ENCODE results near the gene OR2G3.

DNA sequence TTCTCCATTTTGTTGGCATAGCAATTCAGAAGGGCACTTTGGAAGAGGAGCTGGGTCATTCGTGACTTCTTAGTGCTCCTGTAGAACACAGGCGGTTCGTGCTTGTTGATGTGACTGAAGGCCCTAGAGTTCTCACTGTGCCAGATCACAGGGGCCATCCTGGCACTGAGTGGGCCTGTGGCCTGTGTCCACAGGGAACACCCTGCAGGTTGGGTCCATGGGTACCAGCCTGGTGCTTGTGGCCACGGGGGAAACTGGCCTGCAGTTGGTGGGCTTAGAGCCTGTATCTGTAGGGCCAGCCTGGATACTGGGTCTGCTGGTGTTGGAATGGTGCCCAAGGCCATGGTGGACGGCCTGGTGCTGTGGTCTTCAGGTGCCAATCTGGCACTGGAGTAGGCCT lies 9.2 kb downstream of the OR2G3 start:
- TF ChIP-seq EP300 (IDR thresholded peaks at IDR 0.05; ENCODE audit: borderline replicate concordance) (no peak), RAD21 (IDR thresholded peaks at IDR 0.05; ENCODE audit: low read depth) (no peak), ZBTB7A (IDR thresholded peaks at IDR 0.05; ENCODE audit: low read depth) (no peak), MAX (IDR thresholded peaks at IDR 0.05) (no peak), CEBPB (IDR thresholded peaks at IDR 0.05) (no peak), TAF1 (IDR thresholded peaks at IDR 0.05; ENCODE audit: low read depth) (no peak), CREB1 (IDR thresholded peaks at IDR 0.05; ENCODE audit: low read depth) (no peak)
- TF ChIP-seq, protein P1, sequence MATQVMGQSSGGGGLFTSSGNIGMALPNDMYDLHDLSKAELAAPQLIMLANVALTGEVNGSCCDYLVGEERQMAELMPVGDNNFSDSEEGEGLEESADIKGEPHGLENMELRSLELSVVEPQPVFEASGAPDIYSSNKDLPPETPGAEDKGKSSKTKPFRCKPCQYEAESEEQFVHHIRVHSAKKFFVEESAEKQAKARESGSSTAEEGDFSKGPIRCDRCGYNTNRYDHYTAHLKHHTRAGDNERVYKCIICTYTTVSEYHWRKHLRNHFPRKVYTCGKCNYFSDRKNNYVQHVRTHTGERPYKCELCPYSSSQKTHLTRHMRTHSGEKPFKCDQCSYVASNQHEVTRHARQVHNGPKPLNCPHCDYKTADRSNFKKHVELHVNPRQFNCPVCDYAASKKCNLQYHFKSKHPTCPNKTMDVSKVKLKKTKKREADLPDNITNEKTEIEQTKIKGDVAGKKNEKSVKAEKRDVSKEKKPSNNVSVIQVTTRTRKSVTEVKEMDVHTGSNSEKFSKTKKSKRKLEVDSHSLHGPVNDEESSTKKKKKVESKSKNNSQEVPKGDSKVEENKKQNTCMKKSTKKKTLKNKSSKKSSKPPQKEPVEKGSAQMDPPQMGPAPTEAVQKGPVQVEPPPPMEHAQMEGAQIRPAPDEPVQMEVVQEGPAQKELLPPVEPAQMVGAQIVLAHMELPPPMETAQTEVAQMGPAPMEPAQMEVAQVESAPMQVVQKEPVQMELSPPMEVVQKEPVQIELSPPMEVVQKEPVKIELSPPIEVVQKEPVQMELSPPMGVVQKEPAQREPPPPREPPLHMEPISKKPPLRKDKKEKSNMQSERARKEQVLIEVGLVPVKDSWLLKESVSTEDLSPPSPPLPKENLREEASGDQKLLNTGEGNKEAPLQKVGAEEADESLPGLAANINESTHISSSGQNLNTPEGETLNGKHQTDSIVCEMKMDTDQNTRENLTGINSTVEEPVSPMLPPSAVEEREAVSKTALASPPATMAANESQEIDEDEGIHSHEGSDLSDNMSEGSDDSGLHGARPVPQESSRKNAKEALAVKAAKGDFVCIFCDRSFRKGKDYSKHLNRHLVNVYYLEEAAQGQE (IDR thresholded peaks at IDR 0.05; ENCODE audit: low read depth) = no peak
- TF ChIP-seq, protein P2, sequence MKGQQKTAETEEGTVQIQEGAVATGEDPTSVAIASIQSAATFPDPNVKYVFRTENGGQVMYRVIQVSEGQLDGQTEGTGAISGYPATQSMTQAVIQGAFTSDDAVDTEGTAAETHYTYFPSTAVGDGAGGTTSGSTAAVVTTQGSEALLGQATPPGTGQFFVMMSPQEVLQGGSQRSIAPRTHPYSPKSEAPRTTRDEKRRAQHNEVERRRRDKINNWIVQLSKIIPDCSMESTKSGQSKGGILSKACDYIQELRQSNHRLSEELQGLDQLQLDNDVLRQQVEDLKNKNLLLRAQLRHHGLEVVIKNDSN (IDR thresholded peaks at IDR 0.05) = no peak
